H1 (cell line): ENCODE results near the gene PTPRCAP. TPM values are rescaled to one million over a fixed set of nuclear protein-coding genes. Genes with fewer than 3 reads are reported as not detected.

Experiments
- CTCF ChIA-PET: fragments of 300-600 bp; sonication (Branson Sonifier 250); formaldehyde crosslinking; loops from one replicate; lab custom pipeline; 2021; ENCODE audit not compliant: partially characterized antibody; lab: Charles Lee
- POLR2A ChIA-PET: fragments of 300-600 bp; sonication (Branson Sonifier 250); formaldehyde crosslinking; loops from one replicate; lab custom pipeline; 2021; ENCODE audit warnings: inconsistent platforms; ENCODE audit not compliant: partially characterized antibody; lab: Charles Lee
- DNase-seq, 2 experiments: peaks; one replicate each; pipeline versions ENCODE4 v3.0.0 to v3.0.0-alpha.2; 2010 to 2022; ENCODE audit warnings: low spot score in 2 of 2, low read depth in 1 of 2, mixed read lengths in 1 of 2
- FAIRE-seq: peaks from 2 replicates; lab custom pipeline; 2011; peaks lifted over from hg19 to GRCh38; lab: Jason Lieb, UNC
- H2AFZ ChIP-seq: 2 replicates; pipeline ENCODE4 v1.8.1; 2012; ENCODE audit warnings: low read length, inconsistent platforms
- H2AK5ac ChIP-seq: 2 replicates; pipeline ENCODE4 v1.6.1; 2013; ENCODE audit warnings: low read depth, low read length
- H2BK120ac ChIP-seq: replicated peaks from 2 replicates; pipeline ENCODE3; 2013; ENCODE audit warnings: low read depth, low read length, inconsistent platforms
- H2BK12ac ChIP-seq: 2 replicates; pipeline ENCODE4 v1.6.1; 2013; ENCODE audit warnings: low read depth, low read length
- H2BK15ac ChIP-seq: 2 replicates; pipeline ENCODE4 v1.6.1; 2013; ENCODE audit warnings: low read length
- H2BK20ac ChIP-seq: 2 replicates; pipeline ENCODE4 v1.6.1; 2013; ENCODE audit warnings: low read length
- H2BK5ac ChIP-seq: 2 replicates; pipeline ENCODE4 v1.6.1; 2013; ENCODE audit warnings: low read depth, low read length
- H3K14ac ChIP-seq: 2 replicates; pipeline ENCODE4 v1.6.1; 2013; ENCODE audit warnings: inconsistent platforms; ENCODE audit not compliant: insufficient read length
- H3K18ac ChIP-seq: 2 replicates; pipeline ENCODE4 v1.6.1; 2013; ENCODE audit warnings: low read length; ENCODE audit errors: extremely low read depth
- H3K23ac ChIP-seq: 2 replicates; pipeline ENCODE4 v1.6.1; 2013; ENCODE audit warnings: inconsistent platforms; ENCODE audit not compliant: insufficient read length
- H3K23me2 ChIP-seq: 2 replicates; pipeline ENCODE4 v1.6.1; 2013; ENCODE audit warnings: low read depth, low read length
- H3K27ac ChIP-seq: 2 replicates; pipeline ENCODE4 v1.6.1; 2011; ENCODE audit warnings: low read depth, low read length, inconsistent platforms
- H3K27me3 ChIP-seq, 4 experiments: replicated peaks in 1 of 4; 1 replicate in 1 of 4; 2 replicates in 3 of 4; pipeline versions ENCODE4 v1.6.1 to v1.8.1; 2011 to 2013; ENCODE audit warnings: low read length in 3 of 4, mild to moderate bottlenecking in 3 of 4, inconsistent platforms in 2 of 4, mixed read lengths in 2 of 4, moderate library complexity in 1 of 4; ENCODE audit not compliant: control insufficient read depth in 3 of 4, insufficient read depth in 3 of 4; ENCODE audit errors: extremely low read depth in 1 of 4
- H3K36me3 ChIP-seq, 4 experiments: 2 replicates each; pipeline versions ENCODE4 v1.6.1 to v1.8.1; 2011 to 2013; ENCODE audit warnings: mild to moderate bottlenecking in 4 of 4, low read length in 3 of 4, moderate library complexity in 2 of 4, control low read depth in 1 of 4, inconsistent platforms in 1 of 4; ENCODE audit not compliant: insufficient read depth in 4 of 4, control insufficient read depth in 2 of 4
- H3K4ac ChIP-seq: replicated peaks from 2 replicates; pipeline ENCODE3; 2013; ENCODE audit warnings: low read length, low read depth, mixed read lengths, inconsistent platforms; ENCODE audit not compliant: insufficient read length
- H3K4me1 ChIP-seq, 4 experiments: replicated peaks in 1 of 4; 1 replicate in 1 of 4; 2 replicates in 3 of 4; pipeline versions ENCODE4 v1.6.1 to v1.8.1; 2011 to 2013; ENCODE audit warnings: low read length in 3 of 4, inconsistent platforms in 2 of 4, mixed read lengths in 1 of 4; ENCODE audit not compliant: insufficient read depth in 4 of 4, control insufficient read depth in 3 of 4
- H3K4me2 ChIP-seq, 2 experiments: 2 replicates each; pipeline versions ENCODE4 v1.6.1 to v1.8.1; 2011 to 2013; ENCODE audit warnings: low read depth in 2 of 2, low read length in 2 of 2, control low read depth in 1 of 2, inconsistent platforms in 1 of 2, mild to moderate bottlenecking in 1 of 2; ENCODE audit not compliant: insufficient read depth in 1 of 2
- H3K4me3 ChIP-seq, 4 experiments: fragments of 200-600, 300-600 bp in 1 of 4; sonication (generic), shearing (Covaris generic), sonication (Bioruptor Twin) in 1 of 4; 2 replicates each; pipeline versions ENCODE4 v1.5.1 to v1.8.1; 2011 to 2016; ENCODE audit warnings: low read length in 4 of 4, low read depth in 3 of 4, control low read depth in 2 of 4, inconsistent platforms in 2 of 4, mild to moderate bottlenecking in 2 of 4, mixed read lengths in 1 of 4, moderate library complexity in 1 of 4; ENCODE audit not compliant: insufficient read depth in 2 of 4; ENCODE audit errors: extremely low read depth in 1 of 4
- H3K56ac ChIP-seq: replicated peaks from 2 replicates; pipeline ENCODE3; 2013; ENCODE audit warnings: low read depth, mild to moderate bottlenecking, mixed read lengths, low read length, inconsistent platforms; ENCODE audit not compliant: insufficient read length
- H3K79me1 ChIP-seq: 2 replicates; pipeline ENCODE4 v1.6.1; 2013; ENCODE audit warnings: low read depth, low read length, control low read depth
- H3K79me2 ChIP-seq, 2 experiments: 2 replicates each; pipeline versions ENCODE4 v1.6.1 to v1.8.1; 2012 to 2013; ENCODE audit warnings: low read length in 2 of 2, mild to moderate bottlenecking in 2 of 2, inconsistent platforms in 1 of 2; ENCODE audit not compliant: insufficient read depth in 2 of 2, control insufficient read depth in 1 of 2
- H3K9ac ChIP-seq, 4 experiments: replicated peaks in 1 of 4; 1 replicate in 1 of 4; 2 replicates in 3 of 4; pipeline versions ENCODE4 v1.6.1 to v1.8.1; 2011 to 2013; ENCODE audit warnings: low read depth in 3 of 4, low read length in 3 of 4, control low read depth in 2 of 4, mild to moderate bottlenecking in 2 of 4, moderate library complexity in 2 of 4, inconsistent platforms in 1 of 4; ENCODE audit errors: extremely low read depth in 1 of 4
- H3K9me3 ChIP-seq, 2 experiments: 2 replicates each; pipeline versions ENCODE4 v1.6.1 to v1.8.1; 2012 to 2013; ENCODE audit warnings: mild to moderate bottlenecking in 2 of 2, moderate library complexity in 2 of 2, control low read depth in 1 of 2, inconsistent platforms in 1 of 2, low read depth in 1 of 2, low read length in 1 of 2, mixed read lengths in 1 of 2; ENCODE audit not compliant: insufficient read depth in 2 of 2
- H4K20me1 ChIP-seq, 2 experiments: replicated peaks in 1 of 2; 2 replicates each; pipeline versions ENCODE3 to v1.8.1; 2011 to 2013; ENCODE audit warnings: inconsistent platforms in 2 of 2, low read length in 2 of 2, mild to moderate bottlenecking in 1 of 2; ENCODE audit not compliant: insufficient read depth in 2 of 2, control insufficient read depth in 1 of 2
- H4K5ac ChIP-seq: 2 replicates; pipeline ENCODE4 v1.6.1; 2013; ENCODE audit warnings: low read length, low read depth, mixed read lengths, inconsistent platforms; ENCODE audit not compliant: insufficient read length
- H4K8ac ChIP-seq: 2 replicates; pipeline ENCODE4 v1.8.0; 2013; ENCODE audit warnings: mild to moderate bottlenecking, moderate library complexity, low read length, inconsistent platforms; ENCODE audit not compliant: insufficient read depth; ENCODE audit errors: extremely low read depth
- H4K91ac ChIP-seq: replicated peaks from 2 replicates; pipeline ENCODE3; 2013; ENCODE audit warnings: low read length, mixed read lengths, inconsistent platforms; ENCODE audit not compliant: insufficient read length
- EZH2 ChIP-seq: fragments of 200-600 bp; sonication (generic); IDR thresholded peaks from 2 replicates; pipeline ENCODE4 v1.7.1; 2012; ENCODE audit warnings: low read depth, mild to moderate bottlenecking, moderate library complexity, low read length, inconsistent platforms; ENCODE audit not compliant: severe bottlenecking
- MAX ChIP-seq: IDR thresholded peaks from 2 replicates; pipeline ENCODE4 v1.6.1; 2012; ENCODE audit warnings: inconsistent platforms
- POLR2A ChIP-seq, 2 experiments: IDR thresholded peaks; 1 replicate in 1 of 2; 2 replicates in 1 of 2; pipeline ENCODE4 v1.6.1; 2011; ENCODE audit warnings: low read depth in 2 of 2, low read length in 2 of 2, mild to moderate bottlenecking in 2 of 2; ENCODE audit errors: control extremely low read depth in 1 of 2
- POU5F1 ChIP-seq: IDR thresholded peaks from 2 replicates; pipeline ENCODE4 v1.6.1; 2011; ENCODE audit warnings: low read depth, mild to moderate bottlenecking, low read length, moderate library complexity
- SIN3A ChIP-seq, 2 experiments: IDR thresholded peaks in 1 of 2; conservative IDR thresholded peaks in 1 of 2; 2 replicates each; pipeline ENCODE4 v1.6.1; 2011 to 2012; ENCODE audit warnings: low read length in 2 of 2, improper control_type of control experiment in 1 of 2, low read depth in 1 of 2, mild to moderate bottlenecking in 1 of 2
- SIRT6 ChIP-seq: IDR thresholded peaks from one replicate; pipeline ENCODE4 v1.7.1; 2012; ENCODE audit warnings: low read length, inconsistent platforms
- SUZ12 ChIP-seq: fragments of 200-600 bp; sonication (generic); IDR thresholded peaks from 2 replicates; pipeline ENCODE4 v1.6.1; 2012; ENCODE audit warnings: mild to moderate bottlenecking, inconsistent platforms, low read length, moderate library complexity, mixed read lengths
- TAF7 ChIP-seq: optimal IDR thresholded peaks from 2 replicates; pipeline ENCODE3; 2011; ENCODE audit warnings: low read depth, mild to moderate bottlenecking, inconsistent platforms, low read length, moderate library complexity, borderline replicate concordance
- TEAD4 ChIP-seq: IDR thresholded peaks from 2 replicates; pipeline ENCODE4 v1.6.1; 2012; ENCODE audit warnings: low read depth, low read length, inconsistent platforms, mixed read lengths
- USF2 ChIP-seq: IDR thresholded peaks from 2 replicates; pipeline ENCODE4 v1.6.1; 2011; ENCODE audit warnings: low read length, improper control_type of control experiment
- YY1 ChIP-seq: IDR thresholded peaks from 2 replicates; pipeline ENCODE4 v1.6.1; 2011; ENCODE audit warnings: low read depth, mild to moderate bottlenecking, low read length
- WGBS, 2 experiments: shearing (Covaris generic) in 1 of 2; methylation state at CpG; one replicate each; pipeline versions ENCODE4 v1.1.6 to v1.1.7; 2013 to 2015; ENCODE audit warnings: low lambda C conversion rate in 2 of 2, mixed read lengths in 2 of 2, inconsistent platforms in 1 of 2, low coverage in 1 of 2, missing lambda C conversion rate in 1 of 2; ENCODE audit not compliant: insufficient replicate concordance in 2 of 2, insufficient coverage in 1 of 2, insufficient read length in 1 of 2; ENCODE audit errors: extremely low coverage in 1 of 2, missing lambda C conversion rate in 1 of 2; 5-methylcytosine and 5-hydroxymethylcytosine counted together
- polyA plus RNA-seq, 7 experiments: library from polyadenylated mRNA; depleted of rRNA in 3 of 7; stranded (reverse) in 5 of 7; unstranded in 2 of 7; fragments of >200 nt in 5 of 7; fragments of 200-250 nt in 2 of 7; gene quantifications; 1 replicate in 5 of 7; 2 replicates in 1 of 7; 4 replicates in 1 of 7; pipeline versions ENCODE4 v1.2.1 to v1.2.3, GENCODE V29; 2011 to 2013; ENCODE audit warnings: missing spikeins in 2 of 7, mixed read lengths in 2 of 7
- total RNA-seq: library from RNA; stranded (reverse); fragmentation: NEBNext Ultra II Directional; extraction: Animal tissue kit (Norgen Biotek cat#: 25700); gene quantifications from 2 replicates; pipeline ENCODE4 v1.2.1, GENCODE V29; 2021

The PTPRCAP gene
- total and polyA plus RNA-seq, 2 of the 8 experiments (the other 6 are each of a cell fraction or from before 2014, with no cell fraction given): 0.78 to 6.7 TPM

- FAIRE-seq (no peak), DNase-seq (no peak)
- POLR2A ChIA-PET: interaction anchor here (0.8 to 1.9 kb wide), 7 partner anchors 9 to 53 kb away, joined by 3 to 8 read pairs (median 3); partner anchors contain the start of gene POLD4
- no peak overlapping the region for H2BK20ac ChIP-seq
- H3K9me3 ChIP-seq: no peaks in the 10 kb centered on the region
- CTCF ChIA-PET: interaction anchor here (0.9 to 1.2 kb wide), 4 partner anchors 10 to 49 kb away, joined by 3 to 6 read pairs (median 4); no protein-coding TSS in a partner anchor
- TF ChIP-seq POLR2A (IDR thresholded peaks at IDR 0.05; ENCODE audit: control extremely low read depth in 1 of 2, low read depth in 2 of 2, low read length in 2 of 2): no peak
- TF ChIP-seq TAF7: no peak
- TF ChIP-seq POU5F1: no peak
- TF ChIP-seq EZH2: no peak
- no peak for TF ChIP-seq YY1
- no peak for TF ChIP-seq SIRT6
- TF ChIP-seq USF2: no peak
- TF ChIP-seq TEAD4: no peak
- no peak for TF ChIP-seq SUZ12
- no peak for TF ChIP-seq SIN3A (conservative IDR thresholded peaks at IDR 0.05 in 1 of 2, IDR thresholded peaks at IDR 0.05 in 1 of 2; ENCODE audit: low read depth in 1 of 2, low read length in 2 of 2)
- no peak for TF ChIP-seq MAX
- TF ChIP-seq, all 59 proteins: peak for 0
- Histone ChIP-seq H2BK15ac (no peak overlapping the region), H2AFZ (no peak overlapping the region), H2BK5ac (no peak overlapping the region), H2BK12ac (no peak overlapping the region), H3K4me2 (no peak overlapping the region), H3K9ac (no peak overlapping the region), H3K27ac (no peak overlapping the region), H3K4me3 (no peak overlapping the region), H4K5ac (no peak overlapping the region), H3K56ac (no peak overlapping the region), H4K91ac (no peak overlapping the region), H4K20me1 (no peaks in the 10 kb centered on the region), H3K4ac (no peak overlapping the region), H3K79me1 (no peaks in the 10 kb centered on the region), H3K18ac (no peak overlapping the region), H3K27me3 (peaks cover 0 to 4% (median 2%) of the 10 kb centered on the region in 4 experiments; a peak in 3 of 7 replicates), H3K14ac (no peak overlapping the region), H3K4me1 (peaks cover 0 to 14% (median 8%) of the 10 kb centered on the region in 4 experiments; a peak in 5 of 7 replicates), H3K23me2 (0 out of 2 replicates have a peak, but pooled peaks cover 2% of the 10 kb centered on the region), H4K8ac (peak overlapping the region; percentile 57; the same call in 1 of the 2 replicates), H3K36me3 (no peaks in the 10 kb centered on the region), H2BK120ac (no peak overlapping the region), H2AK5ac (no peak overlapping the region), H3K79me2 (no peaks in the 10 kb centered on the region), H3K23ac (no peak overlapping the region)
- 94% methylated on average over 10 of the region's 18 CpGs; no CpG with 5 or more reads in 1 of the 2 experiments for WGBS, 2 experiments
These were observed 31.0 kb downstream of the PTPRCAP start for GRCh38 chr11:67406420-67406968.
